GM12801 (cell line): ENCODE data around the gene KRT25.

Source experiments
- TF ChIP-seq, protein P1 (sequence below): IDR thresholded peaks from one replicate; pipeline ENCODE4 v1.5.1; 2011; ENCODE audit warnings: control low read depth; ENCODE audit not compliant: insufficient read length; ENCODE audit errors: extremely low read depth

The KRT25 gene

GRCh38 chr17:40777971-40778370 is 22.8 kb upstream of the KRT25 start:
- TF ChIP-seq, protein P1, sequence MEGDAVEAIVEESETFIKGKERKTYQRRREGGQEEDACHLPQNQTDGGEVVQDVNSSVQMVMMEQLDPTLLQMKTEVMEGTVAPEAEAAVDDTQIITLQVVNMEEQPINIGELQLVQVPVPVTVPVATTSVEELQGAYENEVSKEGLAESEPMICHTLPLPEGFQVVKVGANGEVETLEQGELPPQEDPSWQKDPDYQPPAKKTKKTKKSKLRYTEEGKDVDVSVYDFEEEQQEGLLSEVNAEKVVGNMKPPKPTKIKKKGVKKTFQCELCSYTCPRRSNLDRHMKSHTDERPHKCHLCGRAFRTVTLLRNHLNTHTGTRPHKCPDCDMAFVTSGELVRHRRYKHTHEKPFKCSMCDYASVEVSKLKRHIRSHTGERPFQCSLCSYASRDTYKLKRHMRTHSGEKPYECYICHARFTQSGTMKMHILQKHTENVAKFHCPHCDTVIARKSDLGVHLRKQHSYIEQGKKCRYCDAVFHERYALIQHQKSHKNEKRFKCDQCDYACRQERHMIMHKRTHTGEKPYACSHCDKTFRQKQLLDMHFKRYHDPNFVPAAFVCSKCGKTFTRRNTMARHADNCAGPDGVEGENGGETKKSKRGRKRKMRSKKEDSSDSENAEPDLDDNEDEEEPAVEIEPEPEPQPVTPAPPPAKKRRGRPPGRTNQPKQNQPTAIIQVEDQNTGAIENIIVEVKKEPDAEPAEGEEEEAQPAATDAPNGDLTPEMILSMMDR: no peak

- TF ChIP-seq, protein P1: no peak
Observed at GRCh38 chr17:40777459-40777858, 22.3 kb upstream of the KRT25 start.

- TF ChIP-seq, protein P1: no peak
Observed at GRCh38 chr17:40775945-40776344, 20.8 kb upstream of the KRT25 start.

DNA sequence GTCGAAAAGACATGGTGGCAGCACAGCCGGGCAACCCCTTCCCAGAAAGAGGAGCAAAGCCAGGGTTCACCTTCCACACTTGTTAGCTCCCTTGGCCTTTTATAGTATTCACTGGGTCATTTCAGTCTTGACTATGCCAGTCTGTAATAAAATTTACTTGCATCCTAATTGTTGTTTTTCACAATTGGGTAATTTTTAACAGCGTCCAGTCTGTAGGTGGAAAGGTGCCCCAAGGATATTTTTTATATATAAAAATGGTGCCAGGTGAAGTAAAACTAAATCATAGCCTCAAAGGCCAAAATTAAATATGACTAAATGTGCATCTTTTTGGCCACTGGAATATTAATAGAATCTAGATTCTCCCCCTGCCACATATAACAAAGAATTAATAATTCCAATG is 17.0 kb upstream of the KRT25 start, which contains the start of gene KRT26:
Gene KRT26, minus strand, starts transcription at position 101 of the 400 bp plus-strand sequence. Its CDS starts 88 bp downstream, at position 13.
- TF ChIP-seq, protein P1: no peak

GRCh38 chr17:40765657-40766056 is 10.5 kb upstream of the KRT25 start:
- TF ChIP-seq, protein P1: no peak

- TF ChIP-seq, protein P1: no peak
Observed at GRCh38 chr17:40763752-40764151, 8.6 kb upstream of the KRT25 start.

DNA sequence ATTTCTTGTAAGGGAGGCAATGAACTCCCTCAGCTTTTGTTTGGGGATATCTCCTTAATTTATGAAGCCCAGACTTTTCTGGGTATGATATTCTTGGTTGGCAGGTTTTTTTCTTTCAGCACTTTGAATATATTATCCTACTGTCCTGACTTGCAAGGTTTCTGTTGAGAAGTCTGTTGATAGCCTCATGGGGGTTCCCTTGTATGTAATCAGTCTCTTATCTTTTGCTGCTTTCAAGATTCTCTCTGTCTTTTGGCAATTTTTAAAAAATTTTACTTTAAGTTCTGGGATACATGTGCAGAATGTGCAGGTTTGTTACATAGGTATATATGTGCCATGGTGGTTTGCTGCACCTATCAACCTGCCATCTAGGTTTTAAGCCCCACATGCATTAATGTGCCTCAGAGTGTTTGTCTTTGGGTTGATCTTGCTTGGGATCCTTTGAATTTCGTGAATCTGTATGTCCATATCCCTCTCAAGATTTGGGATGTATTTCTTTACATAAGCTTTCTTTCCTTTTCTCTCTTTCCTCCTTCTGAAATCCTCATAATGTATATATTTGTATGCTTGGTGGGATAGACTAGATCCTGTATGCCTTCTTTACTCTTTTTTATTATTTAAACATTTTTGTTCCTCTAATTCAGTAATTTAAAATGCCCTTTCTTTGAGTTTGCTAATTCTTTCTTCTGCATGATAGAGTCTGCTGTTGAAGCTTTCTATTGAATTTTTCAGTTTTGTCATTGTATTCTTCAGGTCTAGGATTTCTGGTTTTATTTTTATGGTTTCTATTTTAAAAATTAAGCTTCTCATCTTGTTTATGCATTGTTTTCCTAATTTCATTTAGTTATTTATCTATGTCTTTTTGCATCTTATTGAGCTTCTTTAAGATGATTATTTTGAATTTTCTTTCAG is 5.2 kb upstream of the KRT25 start:
- TF ChIP-seq, protein P1: no peak
